WTC11 (cell line): ENCODE data around the gene CLDN34. TPM values are rescaled to one million over a fixed set of nuclear protein-coding genes. Genes with fewer than 3 reads are reported as not detected.

Experiments used
- ATAC-seq: fragments of 200-7000 bp; cut with Tn5 transposase; 2 replicates; pipeline ENCODE4 v1.10.0; 2021; ENCODE audit warnings: mild to moderate bottlenecking, moderate library complexity
- CTCF ChIA-PET: fragments of 300-600 bp; sonication (Branson Sonifier 250); formaldehyde crosslinking; loops from one replicate; lab custom pipeline; 2021; ENCODE audit warnings: antibody characterized with exemption; lab: Charles Lee
- POLR2A ChIA-PET: fragments of 350-600 bp; sonication (Branson Sonifier 250); formaldehyde crosslinking; loops from one replicate; lab custom pipeline; 2021; ENCODE audit warnings: antibody characterized with exemption; lab: Charles Lee
- DNase-seq: peaks from one replicate; pipeline ENCODE4 v3.0.0; 2021; ENCODE audit warnings: low spot score
- H3K27ac Mint-ChIP-seq: 2 replicates; pipeline ENCODE4 v1.8.0; 2021; ENCODE audit warnings: mixed read lengths
- H3K27me3 Mint-ChIP-seq: 2 replicates; pipeline ENCODE4 v1.8.0; 2021; ENCODE audit warnings: low read depth, mild to moderate bottlenecking, moderate library complexity, mixed read lengths
- H3K36me3 Mint-ChIP-seq: 2 replicates; pipeline ENCODE4 v1.8.0; 2021; ENCODE audit warnings: mixed read lengths
- H3K4me1 Mint-ChIP-seq: 2 replicates; pipeline ENCODE4 v1.8.0; 2022; ENCODE audit warnings: mixed read lengths
- H3K4me3 Mint-ChIP-seq: 2 replicates; pipeline ENCODE4 v1.8.0; 2021; ENCODE audit warnings: mild to moderate bottlenecking, moderate library complexity, mixed read lengths
- H3K9me3 Mint-ChIP-seq: 2 replicates; pipeline ENCODE4 v1.8.0; 2021; ENCODE audit warnings: mixed read lengths
- AR ChIP-seq: fragments of 250-450 bp; sonication (Bioruptor Pico); IDR thresholded peaks from 2 replicates; pipeline ENCODE4 v1.9.0; 2021; ENCODE audit warnings: mild to moderate bottlenecking
- EMX1 ChIP-seq: fragments of 250-450 bp; sonication (Bioruptor Pico); IDR thresholded peaks from 2 replicates; pipeline ENCODE4 v1.8.0; 2021; ENCODE audit warnings: mild to moderate bottlenecking
- ERG ChIP-seq: fragments of 250-450 bp; sonication (Bioruptor Pico); IDR thresholded peaks from 2 replicates; pipeline ENCODE4 v1.8.0; 2021; ENCODE audit warnings: mild to moderate bottlenecking
- MYBL2 ChIP-seq: sonication (generic); formaldehyde crosslinking; IDR thresholded peaks from 2 replicates; pipeline ENCODE4 v1.8.1; 2023; ENCODE audit warnings: mild to moderate bottlenecking, moderate library complexity, missing genetic modification reagents
- NFATC4 ChIP-seq: fragments of 250-450 bp; sonication (Bioruptor Pico); IDR thresholded peaks from 2 replicates; pipeline ENCODE4 v1.9.0; 2021; ENCODE audit warnings: mild to moderate bottlenecking
- NFYB ChIP-seq: sonication (generic); formaldehyde crosslinking; conservative IDR thresholded peaks from 2 replicates; pipeline ENCODE4 v1.8.0; 2022; ENCODE audit warnings: low read depth, missing genetic modification reagents
- OVOL2 ChIP-seq: fragments of 250-450 bp; sonication (Bioruptor Pico); IDR thresholded peaks from 2 replicates; pipeline ENCODE4 v1.9.0; 2021; ENCODE audit warnings: mild to moderate bottlenecking, borderline replicate concordance
- RELA ChIP-seq: sonication (generic); formaldehyde crosslinking; IDR thresholded peaks from 2 replicates; pipeline ENCODE4 v1.8.1; 2022; ENCODE audit warnings: missing genetic modification reagents, mild to moderate bottlenecking, borderline replicate concordance
- TEAD4 ChIP-seq: sonication (generic); formaldehyde crosslinking; IDR thresholded peaks from 2 replicates; pipeline ENCODE4 v1.8.0; 2022; ENCODE audit warnings: mild to moderate bottlenecking, missing genetic modification reagents
- TP53 ChIP-seq: sonication (generic); formaldehyde crosslinking; IDR thresholded peaks from 2 replicates; pipeline ENCODE4 v1.8.1; 2023; ENCODE audit warnings: mild to moderate bottlenecking, missing genetic modification reagents
- ZBTB43 ChIP-seq: sonication (generic); formaldehyde crosslinking; IDR thresholded peaks from 2 replicates; pipeline ENCODE4 v1.8.1; 2023; ENCODE audit warnings: mild to moderate bottlenecking, missing genetic modification reagents
- ZNF138 ChIP-seq: sonication (generic); formaldehyde crosslinking; conservative IDR thresholded peaks from 2 replicates; pipeline ENCODE4 v1.8.1; 2022; ENCODE audit warnings: mild to moderate bottlenecking, moderate library complexity, missing genetic modification reagents
- ZNF219 ChIP-seq: sonication (generic); formaldehyde crosslinking; IDR thresholded peaks from 2 replicates; pipeline ENCODE4 v1.8.0; 2023; ENCODE audit warnings: missing genetic modification reagents, mild to moderate bottlenecking, borderline replicate concordance
- ZNF425 ChIP-seq: fragments of 250-450 bp; sonication (Bioruptor Pico); conservative IDR thresholded peaks from 2 replicates; pipeline ENCODE4 v1.9.0; 2021; ENCODE audit warnings: mild to moderate bottlenecking
- ZSCAN18 ChIP-seq: fragments of 250-450 bp; sonication (Bioruptor Pico); IDR thresholded peaks from 2 replicates; pipeline ENCODE4 v2.1.2; 2022; ENCODE audit warnings: mild to moderate bottlenecking, moderate library complexity
- total RNA-seq: library from RNA; stranded (reverse); gene quantifications from 3 replicates; pipeline ENCODE4 v1.2.3, GENCODE V29; 2021

CLDN34 gene
- total RNA-seq, 1 experiment from 2014 or later: 0.52 TPM

GRCh38 chrX:10014462-10015354 lies 47.5 kb downstream of the CLDN34 start (continued):
- TF ChIP-seq ZNF138: no peak
- TF ChIP-seq NFYB (CRISPR knock-in tag): no peak
- peak; percentile 26; the same call in 1 of the 2 replicates for TF ChIP-seq ZNF219 (CRISPR knock-in tag)
- TF ChIP-seq AR (CRISPR knock-in tag): no peak
- TF ChIP-seq OVOL2 (CRISPR knock-in tag): no peak
- 0 out of 2 replicates have a peak, but pooled peaks have one; percentile 34 for TF ChIP-seq MYBL2 (CRISPR knock-in tag)
- TF ChIP-seq NFATC4 (CRISPR knock-in tag): no peak

GRCh38 chrX:10015355-10015722 lies 48.2 kb downstream of the CLDN34 start:
- no peaks in the 10 kb centered on the region for H3K9me3 Mint-ChIP-seq
- no peaks in the 10 kb centered on the region for H3K36me3 Mint-ChIP-seq
- POLR2A ChIA-PET: no interaction called here

More at GRCh38 chrX:10015355-10015722, 48.2 kb downstream of the CLDN34 start:
- DNase-seq (no peak), ATAC-seq (no peak)
- CTCF ChIA-PET: interaction anchor here (0.7 kb wide), 1 partner anchor 35 kb away, joined by 3 read pairs; no protein-coding TSS in a partner anchor
- TF ChIP-seq RELA (CRISPR knock-in tag) (no peak), NFATC4 (CRISPR knock-in tag) (no peak), ZNF425 (no peak), ZSCAN18 (CRISPR knock-in tag) (no peak), ERG (CRISPR knock-in tag) (no peak), TP53 (CRISPR knock-in tag) (no peak), ZBTB43 (CRISPR knock-in tag) (no peak), MYBL2 (CRISPR knock-in tag) (no peak), EMX1 (CRISPR knock-in tag) (no peak), TEAD4 (no peak)
- peaks cover 4% of the 10 kb centered on the region for H3K27me3 Mint-ChIP-seq
- H3K27ac Mint-ChIP-seq: no peak overlapping the region
- H3K4me3 Mint-ChIP-seq: no peak overlapping the region
- H3K4me1 Mint-ChIP-seq: peaks cover 56% of the 10 kb centered on the region
